ENCODE data around the gene ELOVL1.

GRCh38 chr1:43405219-43405875 is 37.5 kb upstream of the ELOVL1 start:
- TF ChIP-seq, protein P1, sequence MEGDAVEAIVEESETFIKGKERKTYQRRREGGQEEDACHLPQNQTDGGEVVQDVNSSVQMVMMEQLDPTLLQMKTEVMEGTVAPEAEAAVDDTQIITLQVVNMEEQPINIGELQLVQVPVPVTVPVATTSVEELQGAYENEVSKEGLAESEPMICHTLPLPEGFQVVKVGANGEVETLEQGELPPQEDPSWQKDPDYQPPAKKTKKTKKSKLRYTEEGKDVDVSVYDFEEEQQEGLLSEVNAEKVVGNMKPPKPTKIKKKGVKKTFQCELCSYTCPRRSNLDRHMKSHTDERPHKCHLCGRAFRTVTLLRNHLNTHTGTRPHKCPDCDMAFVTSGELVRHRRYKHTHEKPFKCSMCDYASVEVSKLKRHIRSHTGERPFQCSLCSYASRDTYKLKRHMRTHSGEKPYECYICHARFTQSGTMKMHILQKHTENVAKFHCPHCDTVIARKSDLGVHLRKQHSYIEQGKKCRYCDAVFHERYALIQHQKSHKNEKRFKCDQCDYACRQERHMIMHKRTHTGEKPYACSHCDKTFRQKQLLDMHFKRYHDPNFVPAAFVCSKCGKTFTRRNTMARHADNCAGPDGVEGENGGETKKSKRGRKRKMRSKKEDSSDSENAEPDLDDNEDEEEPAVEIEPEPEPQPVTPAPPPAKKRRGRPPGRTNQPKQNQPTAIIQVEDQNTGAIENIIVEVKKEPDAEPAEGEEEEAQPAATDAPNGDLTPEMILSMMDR (IDR thresholded peaks at IDR 0.05; ENCODE audit: insufficient read depth, low read length, poor library complexity, severe bottlenecking) = no peak
- no peak for TF ChIP-seq EZH2phosphoT487 (conservative IDR thresholded peaks at IDR 0.05; ENCODE audit: low read length)
